Peyer's patch (tissue), 4 donors: ENCODE data around the gene SMOC1.

Experiments
- POLR2A ChIP-seq, 2 donors: fragments of 450-650 bp; IDR thresholded peaks; one replicate each; pipeline ENCODE4 v1.5.1; 2017; ENCODE audit warnings: antibody characterized with exemption in 2 of 2, mild to moderate bottlenecking in 2 of 2, moderate library complexity in 2 of 2
- TF ChIP-seq, protein P1 (sequence below), 6 experiments: fragments of 450-650 bp in 4 of 6; fragments of 200-600 bp in 2 of 6; sonication (generic) in 1 of 6; IDR thresholded peaks; one replicate each; pipeline ENCODE4 v1.5.1; 2017 to 2019; ENCODE audit warnings: antibody characterized with exemption in 6 of 6, mild to moderate bottlenecking in 3 of 6, moderate library complexity in 1 of 6

GRCh38 chr14:69913686-69914085 lies 34.5 kb downstream of the SMOC1 start:
- TF ChIP-seq POLR2A (IDR thresholded peaks at IDR 0.05): no peak
- TF ChIP-seq, protein P1, sequence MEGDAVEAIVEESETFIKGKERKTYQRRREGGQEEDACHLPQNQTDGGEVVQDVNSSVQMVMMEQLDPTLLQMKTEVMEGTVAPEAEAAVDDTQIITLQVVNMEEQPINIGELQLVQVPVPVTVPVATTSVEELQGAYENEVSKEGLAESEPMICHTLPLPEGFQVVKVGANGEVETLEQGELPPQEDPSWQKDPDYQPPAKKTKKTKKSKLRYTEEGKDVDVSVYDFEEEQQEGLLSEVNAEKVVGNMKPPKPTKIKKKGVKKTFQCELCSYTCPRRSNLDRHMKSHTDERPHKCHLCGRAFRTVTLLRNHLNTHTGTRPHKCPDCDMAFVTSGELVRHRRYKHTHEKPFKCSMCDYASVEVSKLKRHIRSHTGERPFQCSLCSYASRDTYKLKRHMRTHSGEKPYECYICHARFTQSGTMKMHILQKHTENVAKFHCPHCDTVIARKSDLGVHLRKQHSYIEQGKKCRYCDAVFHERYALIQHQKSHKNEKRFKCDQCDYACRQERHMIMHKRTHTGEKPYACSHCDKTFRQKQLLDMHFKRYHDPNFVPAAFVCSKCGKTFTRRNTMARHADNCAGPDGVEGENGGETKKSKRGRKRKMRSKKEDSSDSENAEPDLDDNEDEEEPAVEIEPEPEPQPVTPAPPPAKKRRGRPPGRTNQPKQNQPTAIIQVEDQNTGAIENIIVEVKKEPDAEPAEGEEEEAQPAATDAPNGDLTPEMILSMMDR (IDR thresholded peaks at IDR 0.05): no peak
